ENCODE results near the gene MSRB2.

Gene MSRB2

DNA sequence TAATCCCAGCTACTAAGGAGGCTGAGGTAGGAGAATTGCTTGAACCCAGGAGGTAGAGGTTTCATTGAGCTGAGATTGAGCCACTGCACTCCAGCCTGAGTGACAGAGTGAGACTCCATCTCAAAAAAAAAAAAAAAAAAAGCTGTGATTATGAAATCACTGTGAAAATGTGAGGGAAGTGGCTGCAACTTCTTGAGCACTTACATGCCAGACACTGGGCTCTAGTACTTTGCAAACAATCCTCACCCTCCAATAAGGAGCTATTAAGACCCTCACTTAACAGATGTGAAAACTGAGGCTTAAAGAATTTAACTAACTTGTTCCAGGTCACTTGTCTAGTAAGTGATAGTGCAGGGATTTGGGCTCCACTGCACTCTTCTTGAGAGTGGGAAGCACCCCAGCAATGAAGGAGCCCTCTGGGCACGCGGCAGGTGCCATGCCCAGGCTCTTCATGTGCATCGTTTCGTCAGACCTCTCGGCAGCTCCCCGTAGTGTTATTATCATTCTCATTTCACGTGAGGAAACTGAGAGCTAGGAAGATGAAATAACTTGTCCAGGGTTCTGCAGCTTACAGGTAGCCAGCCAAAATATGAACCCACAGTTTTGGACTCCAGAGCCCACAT, 19.0 kb downstream of the MSRB2 start:
- DNase-seq: no peak

DNA sequence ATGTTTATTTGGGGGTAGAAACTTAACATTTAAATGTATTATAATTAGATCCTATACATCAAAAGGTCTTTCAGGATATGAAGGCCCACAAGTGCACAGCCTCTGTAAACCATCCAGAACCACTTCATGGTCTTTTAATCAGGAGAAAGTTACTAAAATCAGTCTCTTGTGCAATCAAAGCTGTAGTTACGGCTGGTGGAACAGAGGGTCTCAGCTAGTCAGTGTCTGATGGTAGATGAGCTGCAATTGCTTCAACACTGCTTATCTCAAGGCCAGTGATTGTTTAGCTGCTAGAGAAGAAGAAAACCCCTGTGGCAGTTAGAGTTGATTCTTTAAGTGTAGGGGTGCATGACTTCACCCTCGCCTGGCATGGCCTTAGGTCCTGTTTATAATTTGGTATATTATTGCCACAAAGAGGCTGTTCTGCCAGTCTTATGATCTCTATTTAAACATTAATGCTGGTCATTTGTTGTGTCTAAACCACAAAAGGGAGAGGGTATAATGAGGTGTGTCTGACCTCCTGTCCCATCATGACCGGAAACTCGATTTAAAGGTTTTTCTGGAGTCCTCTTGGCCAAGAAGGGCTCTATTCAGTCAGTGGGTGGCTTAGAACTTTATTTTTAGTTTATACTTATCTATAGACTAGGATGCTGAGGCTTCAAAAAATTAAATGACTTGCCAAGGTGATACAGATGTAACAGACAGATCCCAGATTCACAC, 21.3 kb downstream of the MSRB2 start:
- DNase-seq: no peak

DNA sequence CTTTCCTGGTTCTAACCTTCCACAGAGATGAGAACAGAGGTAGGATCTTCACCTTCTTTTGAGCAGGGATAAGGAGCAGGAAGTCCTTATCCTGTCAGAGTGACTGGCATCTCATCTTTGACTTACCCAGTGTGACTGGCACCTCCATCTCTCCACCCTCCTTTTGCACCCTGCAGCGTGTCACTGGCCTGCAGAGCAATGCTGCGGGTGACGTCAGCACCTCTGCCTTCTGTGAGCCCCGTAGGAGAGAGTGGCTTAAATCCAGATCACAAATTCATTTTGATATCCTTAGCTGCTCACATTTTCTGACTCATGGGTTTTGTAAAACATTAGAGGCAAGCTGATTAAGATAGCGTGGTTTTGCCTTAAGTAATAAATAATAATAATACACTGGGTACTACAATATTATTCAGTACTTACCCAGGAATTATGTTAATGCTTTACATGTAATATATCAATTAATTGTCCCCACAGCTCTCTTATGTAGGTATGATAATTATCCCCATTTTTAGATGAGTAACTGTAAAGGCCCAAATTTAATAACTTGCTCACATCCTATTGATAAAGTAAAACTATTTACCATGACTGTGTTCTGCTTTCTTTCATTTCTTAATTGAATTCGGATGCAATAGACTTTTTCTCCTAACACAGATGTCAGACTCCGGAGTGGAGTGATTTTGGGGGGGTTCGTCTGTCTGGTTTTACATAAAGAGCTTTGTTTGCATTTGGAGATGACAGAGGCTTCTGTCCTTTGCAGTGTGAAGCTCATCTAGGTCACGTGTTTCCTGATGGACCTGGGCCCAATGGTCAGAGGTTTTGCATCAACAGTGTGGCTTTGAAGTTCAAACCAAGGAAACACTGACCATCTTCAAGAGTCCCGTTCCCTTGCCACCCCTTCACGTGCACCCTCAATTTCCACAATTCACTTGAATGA, 24.9 kb downstream of the MSRB2 start:
- no peak for DNase-seq

DNA sequence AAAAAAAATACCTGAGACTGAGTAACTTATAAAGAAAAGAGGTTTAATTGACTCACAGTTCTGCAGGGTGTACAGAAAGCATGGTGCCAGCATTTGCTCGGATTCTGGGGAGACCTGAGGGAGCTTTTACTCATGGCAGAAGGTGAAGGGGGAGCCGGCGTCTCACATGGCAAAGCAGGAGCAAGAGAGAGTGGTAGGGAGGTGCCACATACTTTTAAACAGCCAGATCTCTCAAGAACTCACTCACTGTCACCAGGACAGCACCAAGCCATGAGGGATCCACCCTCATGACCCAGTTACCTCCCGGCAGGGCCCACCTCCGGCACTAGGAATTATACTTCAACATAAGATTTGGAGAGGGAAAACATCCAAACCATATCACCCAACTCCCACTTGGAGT, 25.8 kb downstream of the MSRB2 start:
- no peak for DNase-seq

DNA sequence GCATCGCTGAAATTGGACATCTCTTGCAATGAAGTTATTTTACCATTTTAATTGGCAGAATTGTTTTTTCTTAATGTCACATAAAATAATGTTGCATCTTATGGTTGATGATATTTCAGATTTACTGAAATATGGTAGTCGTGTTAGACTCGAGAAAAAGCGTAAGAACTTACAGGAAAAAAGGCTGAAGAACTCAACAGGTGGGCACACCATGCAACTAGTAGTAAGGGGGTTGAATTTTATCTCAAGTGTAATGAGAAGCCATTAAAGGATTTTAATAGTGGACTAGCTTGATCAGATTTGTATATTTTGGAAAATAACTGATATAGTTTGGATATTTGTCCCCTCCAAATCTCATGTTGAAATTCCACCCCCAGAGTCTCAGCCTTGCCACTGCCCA, 41.1 kb downstream of the MSRB2 start:
- no peak for DNase-seq

DNA sequence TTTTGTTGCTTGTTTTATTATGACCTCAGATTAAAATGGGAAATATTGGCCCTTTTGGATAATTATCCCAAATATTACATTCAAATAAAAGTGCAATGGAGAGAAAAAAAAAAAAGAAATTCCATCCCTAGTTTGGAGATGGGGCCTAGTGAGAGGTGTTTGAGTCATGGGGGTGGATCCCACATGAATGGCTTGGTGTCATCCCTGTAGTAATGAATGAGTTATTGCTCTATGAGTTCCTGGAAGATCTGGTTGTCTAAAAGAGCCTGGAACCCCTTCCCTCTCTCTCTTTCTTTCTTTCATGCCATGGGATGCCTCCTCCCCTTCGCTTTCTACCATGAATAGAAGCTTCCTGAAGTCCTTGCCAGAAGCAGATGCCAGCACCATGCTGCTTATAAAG, 44.3 kb downstream of the MSRB2 start:
- no peak for DNase-seq

DNA sequence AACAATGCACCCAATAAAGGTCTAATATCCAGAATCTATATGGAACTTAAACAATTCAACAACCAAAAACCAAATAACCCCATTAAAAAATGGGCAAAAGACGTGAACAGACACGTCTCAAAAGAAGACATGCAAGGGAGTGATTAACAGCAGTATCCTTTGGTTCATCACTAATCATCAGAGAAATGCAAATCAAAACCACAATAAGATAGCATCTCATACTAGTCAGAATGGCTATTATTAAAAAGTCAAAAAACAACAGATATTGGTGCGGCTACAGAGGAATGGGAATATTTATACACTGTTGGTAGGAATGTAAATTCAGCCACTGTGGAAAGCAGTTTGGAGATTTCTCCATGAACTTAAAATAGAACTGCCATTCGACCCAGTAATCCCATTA, 46.6 kb downstream of the MSRB2 start:
- DNase-seq: no peak

DNA sequence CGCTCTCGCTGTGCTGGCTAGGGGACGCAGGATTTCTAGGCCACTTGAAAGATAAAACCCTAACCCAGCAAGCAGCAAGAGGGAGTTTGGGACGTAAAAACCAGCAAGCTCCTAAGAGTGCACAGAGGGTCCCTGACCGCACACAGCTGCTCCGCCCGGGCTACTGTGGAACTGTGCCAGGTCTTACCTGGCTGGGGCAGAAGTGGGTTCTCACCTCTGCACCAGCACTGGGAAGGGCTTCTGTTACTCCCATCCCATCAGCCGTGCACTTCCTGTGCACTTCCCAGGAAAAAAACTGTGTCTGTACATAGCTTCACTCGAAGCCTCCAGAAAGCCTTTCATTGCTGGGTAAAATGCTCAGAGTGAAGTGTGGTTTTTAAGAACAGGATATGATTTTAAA, 50.9 kb downstream of the MSRB2 start:
- no peak for DNase-seq

DNA sequence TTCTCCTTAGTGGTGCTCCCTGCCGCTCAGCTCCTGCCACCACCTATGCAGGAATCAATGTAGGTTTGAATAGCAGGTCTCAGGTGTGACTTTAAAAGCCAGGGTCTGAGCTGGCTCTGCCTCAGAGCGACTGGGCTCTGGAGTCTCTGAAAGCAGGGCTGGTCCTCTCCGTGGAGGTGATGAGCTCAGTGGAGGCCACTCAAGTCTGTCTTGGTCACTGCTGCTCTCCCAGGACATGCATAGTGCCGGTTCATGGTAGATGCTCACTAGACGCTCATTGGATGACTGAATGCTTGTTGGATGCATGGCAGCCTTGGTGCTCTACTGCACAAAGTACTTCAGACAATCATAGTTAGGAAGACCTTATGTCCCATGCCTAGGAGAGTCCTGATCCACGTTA, 51.7 kb downstream of the MSRB2 start:
- no peak for DNase-seq

DNA sequence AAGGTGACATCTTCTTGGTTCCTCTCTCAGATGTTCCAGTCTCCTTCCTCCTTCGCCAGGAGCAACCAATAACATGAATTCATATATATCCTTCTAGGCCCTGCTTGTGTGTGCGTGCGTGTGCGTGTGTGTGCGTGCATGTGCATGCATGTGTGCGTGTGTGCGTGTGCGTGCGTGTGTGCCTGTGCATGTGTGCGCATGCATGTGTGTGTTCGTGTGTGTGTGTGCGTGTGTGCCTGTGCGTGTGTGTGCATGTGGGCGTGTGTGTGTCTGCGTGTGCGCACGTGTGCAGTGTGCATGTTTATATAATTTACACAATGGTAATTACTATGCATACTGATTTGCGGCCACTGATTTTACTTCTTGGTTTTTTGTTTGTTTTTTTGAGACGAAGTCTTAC, 52.8 kb downstream of the MSRB2 start:
- DNase-seq: no peak

DNA sequence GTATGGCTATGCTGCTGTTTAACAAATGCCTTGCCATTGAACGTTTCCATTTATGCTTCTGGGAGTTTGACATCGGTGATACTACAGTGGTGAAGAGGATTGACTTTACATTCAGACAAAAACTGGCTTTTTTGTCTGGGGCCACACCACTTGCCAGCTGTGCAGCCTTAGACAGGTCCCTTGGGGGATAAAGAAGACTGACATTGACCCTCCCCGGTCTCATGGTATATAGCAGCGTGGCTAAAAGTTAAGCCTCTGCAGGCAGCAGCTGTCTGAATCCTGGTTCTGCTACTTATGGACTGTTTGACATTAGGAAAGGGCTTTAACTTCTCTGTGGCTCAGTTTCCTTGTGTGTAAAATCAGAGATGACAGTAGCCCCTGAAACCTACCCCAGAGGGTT, 54.7 kb downstream of the MSRB2 start:
- no peak for DNase-seq

DNA sequence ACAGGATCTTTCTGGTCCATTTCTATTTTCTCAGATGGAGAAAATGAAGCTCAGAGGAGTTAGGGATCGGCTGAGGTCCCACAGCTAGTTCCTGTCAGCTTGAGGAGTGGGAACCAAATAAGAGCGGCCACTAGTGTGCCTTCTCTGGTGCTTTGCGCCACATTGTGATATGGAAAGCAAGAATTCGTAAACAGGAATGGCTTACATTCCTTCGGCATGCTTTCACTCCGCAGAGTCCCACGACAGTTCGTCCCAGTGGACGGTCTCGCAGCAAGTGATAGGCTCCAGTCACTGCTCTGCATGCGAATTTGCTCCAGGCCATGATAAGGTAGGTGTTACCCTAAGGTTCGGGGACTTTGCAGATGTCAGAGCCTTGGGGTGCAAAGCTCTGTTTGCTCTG, 55.2 kb downstream of the MSRB2 start:
- no peak for DNase-seq

DNA sequence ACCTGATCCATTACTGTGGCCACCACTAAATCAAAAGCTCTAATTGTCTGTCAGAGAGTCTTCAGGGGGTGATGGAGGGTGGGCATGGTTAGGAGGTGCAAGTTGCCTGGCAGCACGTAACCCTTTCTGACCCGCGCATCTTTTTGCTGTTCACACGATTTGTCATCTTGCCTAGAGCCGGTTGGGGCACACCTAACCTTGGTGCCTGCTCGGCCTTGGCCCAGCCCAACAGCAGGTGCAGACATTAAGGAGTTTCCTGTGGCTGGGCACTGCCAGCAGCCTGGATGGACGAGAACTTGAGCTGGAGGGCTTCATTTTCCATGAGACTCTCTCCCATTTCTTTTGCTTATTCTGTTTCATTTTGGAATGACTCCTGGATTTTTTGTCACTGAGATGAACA, 55.7 kb downstream of the MSRB2 start:
- DNase-seq: no peak

DNA sequence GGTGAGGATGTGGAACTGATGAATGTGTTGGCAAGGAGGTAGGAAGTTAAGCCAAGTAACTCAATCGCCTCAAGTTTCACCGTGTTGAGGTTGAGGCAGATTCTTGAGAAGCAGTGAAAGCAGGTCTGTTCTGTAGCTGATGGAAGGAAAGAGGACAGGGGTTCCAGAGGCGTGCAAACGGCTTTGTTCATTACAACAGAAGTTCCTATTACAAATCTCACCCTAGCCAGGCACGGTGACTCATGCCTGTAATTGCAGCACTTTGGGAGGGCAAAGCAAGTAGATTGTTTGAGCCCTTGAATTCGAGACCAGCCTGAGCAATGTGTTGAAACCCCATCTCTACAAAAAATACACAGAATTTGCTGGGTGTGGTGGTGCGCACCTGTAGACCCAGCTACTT, 59.8 kb downstream of the MSRB2 start:
- DNase-seq: no peak

DNA sequence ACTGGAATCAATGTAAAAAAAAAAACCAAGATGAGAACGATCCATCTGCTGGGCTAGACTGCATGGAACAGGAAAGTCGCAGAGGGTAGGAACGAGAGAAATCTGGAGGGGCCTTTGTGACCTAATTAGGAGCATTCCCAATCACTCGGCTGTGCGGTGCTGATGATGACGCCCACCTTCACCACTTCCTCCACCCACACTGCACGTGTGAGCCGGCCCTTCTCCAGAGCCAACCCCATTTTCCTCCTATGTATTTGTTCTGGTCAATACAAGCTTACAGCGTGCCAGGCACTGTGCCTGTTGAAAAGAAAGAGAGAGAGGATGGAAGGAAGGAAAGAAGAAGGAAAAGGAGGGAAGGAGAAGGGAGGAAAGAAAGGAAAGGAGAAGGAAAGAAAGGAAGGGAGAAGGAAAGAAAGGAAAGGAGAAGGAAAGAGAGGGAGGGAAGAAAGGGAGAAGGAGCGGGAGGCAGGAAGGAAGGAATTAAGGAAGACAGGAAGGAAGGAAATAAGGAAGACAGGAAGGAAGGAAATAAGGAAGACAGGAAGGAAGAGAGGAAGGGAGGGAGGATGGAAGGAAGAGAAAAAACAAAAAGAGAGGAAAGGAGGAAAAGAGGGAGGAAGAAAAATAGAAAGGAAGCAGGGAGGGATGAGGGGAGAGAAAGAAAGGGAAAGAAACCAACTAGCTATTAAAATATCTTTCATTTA, 61.2 kb downstream of the MSRB2 start:
- DNase-seq: no peak

DNA sequence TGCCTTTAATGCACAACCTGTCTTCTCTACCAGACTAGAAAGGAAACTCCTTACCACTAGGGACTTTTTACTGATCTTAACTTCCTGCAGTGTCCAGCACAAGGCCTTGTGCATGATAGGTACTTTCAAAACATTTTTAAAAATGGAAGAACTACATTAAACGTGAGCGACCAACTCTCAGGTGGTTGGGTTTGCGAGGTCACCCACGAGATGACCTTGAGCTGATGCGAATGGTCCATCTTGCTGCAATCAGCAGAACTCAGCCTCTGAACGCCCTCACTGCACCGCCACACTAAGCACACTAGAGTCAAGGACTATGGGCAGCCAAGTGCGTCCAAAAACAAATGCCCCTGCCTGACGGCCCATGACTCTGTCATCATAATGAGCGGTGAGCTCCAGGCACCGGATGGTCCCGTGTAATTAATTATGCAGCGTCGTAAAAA, 61.9 kb downstream of the MSRB2 start:
- DNase-seq: no peak

DNA sequence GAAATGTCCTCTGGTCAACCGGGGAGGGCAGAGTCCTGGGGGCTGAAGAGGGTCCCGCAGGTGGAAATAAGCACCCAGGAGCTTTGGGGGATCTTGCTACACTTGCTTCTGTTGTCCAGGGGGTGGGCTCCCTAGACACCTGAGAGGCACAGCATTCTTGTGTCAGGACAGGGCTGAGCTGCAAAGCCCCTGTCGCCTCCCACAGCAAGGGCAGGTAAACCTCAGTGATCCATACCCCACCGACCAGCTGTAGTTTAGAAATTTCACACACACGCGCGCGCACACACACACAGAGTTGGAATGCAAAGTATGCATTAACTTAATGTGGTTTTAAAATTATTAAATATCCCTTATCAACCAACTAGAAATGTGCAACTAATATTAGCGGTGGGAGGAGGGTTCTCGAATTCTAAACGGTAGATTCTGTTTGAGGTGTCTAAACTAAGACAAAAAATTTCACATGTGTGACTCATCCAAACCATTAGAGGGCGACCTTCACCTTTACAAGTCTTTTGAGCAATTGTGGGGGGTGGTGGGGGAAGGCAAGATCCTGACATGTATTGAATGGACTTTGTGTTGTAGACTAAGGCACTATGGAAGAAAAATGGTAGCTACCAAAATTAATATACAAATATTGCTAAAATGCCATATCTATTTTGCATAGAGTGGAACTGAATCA, 62.5 kb downstream of the MSRB2 start:
- no peak for DNase-seq

DNA sequence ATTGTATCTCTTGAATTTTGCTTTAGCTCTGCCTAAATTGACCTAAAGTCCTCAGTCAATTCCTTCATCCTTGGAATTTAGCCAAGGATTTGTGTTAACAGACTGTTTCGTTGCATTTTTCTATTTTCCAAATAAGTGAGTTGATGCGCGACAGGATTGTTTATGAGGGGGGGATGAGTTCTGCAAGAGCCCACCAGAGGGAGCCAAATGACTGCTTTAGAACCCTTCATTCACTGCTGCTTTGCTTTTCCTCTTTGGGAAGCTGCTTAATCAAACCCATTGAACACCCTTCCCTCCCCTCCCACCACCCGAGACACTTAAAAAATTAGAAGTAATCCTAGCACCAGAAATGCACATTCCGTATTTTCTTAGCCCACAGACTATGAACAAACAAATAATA, 63.0 kb downstream of the MSRB2 start:
- DNase-seq: peak; percentile 8

DNA sequence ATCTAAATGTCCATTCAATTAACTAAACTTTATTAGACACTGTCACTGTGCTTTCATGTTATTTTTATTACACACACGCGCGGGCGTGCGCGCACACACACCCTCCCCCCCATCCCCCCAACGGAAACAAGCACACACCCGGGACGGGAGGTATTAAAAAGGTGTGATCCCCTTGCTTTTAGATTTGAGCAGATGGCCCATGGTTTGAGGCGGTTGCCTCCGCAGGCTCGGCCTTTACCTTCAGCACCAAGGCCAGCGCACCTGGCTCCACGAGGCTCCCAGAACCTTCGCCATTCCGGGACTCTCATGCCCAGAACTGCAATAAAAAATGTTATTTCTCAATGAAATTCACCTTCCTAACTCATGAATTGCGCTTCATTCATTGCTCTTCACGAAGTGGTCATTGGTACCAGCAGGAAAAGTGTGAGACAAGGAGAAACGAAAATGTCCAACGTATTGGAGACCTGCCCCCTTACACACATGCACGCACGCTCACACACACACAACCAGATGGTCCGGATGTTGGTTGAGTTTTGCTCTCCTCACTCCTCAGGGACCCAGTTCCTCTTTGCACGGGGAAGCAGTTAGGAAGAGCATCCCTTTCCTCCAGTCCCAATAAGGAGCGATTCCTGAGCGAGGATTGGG, 76.0 kb downstream of the MSRB2 start:
- no peak for DNase-seq

Measured in NCI-H187 treated with DMSO at 0.1 percent for 48 hours (cell line).